NCI-H526 treated with DMSO at 0.1 percent for 48 hours (cell line): ENCODE data around the gene SFT2D2.
"Not testable (repeated sequence)": the region's sequence is repeated elsewhere in the genome, so short reads cannot be mapped to it uniquely, and the experiment has no call there.

Experiments
- DNase-seq: peaks from one replicate; lab custom pipeline; 2025; lab: John Stamatoyannopoulos, UW

The SFT2D2 gene

DNA sequence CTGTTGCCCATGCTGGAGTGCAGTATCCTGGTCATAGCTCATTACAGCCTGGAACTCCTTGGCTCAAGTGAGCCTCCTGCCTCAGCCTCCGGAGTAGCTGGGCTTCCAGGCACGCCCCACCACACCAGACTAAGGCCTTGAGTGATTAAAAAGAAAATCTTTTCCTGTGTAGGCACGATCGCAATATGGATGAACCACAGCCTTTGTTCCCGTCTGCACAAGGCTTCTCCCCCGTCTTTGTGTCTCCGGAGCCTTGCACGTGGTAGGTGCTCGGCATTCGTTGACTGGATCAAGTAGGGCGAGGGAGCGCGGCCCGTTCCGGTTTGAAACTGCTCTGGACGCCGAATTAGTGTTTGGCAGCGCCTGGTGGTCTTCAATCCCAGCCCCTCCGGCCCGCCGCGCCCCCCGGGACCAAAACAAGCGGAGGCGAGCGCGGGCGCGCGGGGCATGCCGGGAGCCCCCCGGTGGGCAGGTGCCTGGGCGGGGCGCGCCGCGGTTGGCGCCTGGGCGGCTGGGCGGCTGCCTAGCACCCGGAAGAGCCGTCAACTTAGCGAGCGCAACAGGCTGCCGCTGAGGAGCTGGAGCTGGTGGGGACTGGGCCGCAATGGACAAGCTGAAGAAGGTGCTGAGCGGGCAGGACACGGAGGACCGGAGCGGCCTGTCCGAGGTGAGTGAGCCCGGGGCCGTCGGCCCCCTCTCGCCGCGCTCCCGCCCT lies at the start of gene SFT2D2:
SFT2D2 (plus strand) TSS at position 529 of the 715 bp plus-strand sequence; CDS start at position 605, 76 bp downstream.
- DNase-seq = peak; percentile 93

DNA sequence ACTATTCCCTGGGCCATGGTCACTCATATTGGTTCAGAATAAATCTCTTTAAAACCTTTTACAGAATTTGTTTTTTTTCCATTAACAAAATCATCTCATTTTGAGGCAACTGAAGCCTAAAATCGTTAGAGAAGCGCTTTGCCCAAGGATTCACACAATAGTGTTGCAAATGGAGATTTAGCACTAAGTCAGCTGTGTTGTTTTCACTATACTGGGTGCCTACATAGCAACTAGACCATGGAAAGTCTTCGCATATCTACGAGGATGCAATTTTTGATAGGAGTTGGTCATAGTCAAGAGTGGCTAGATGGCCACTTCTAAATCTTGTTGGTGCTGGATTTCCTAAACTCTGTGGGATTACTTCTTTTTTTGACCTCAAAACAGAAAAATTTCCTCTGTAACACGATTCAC lies 47.6 kb upstream of the SFT2D2 start:
- no peak for DNase-seq

DNA sequence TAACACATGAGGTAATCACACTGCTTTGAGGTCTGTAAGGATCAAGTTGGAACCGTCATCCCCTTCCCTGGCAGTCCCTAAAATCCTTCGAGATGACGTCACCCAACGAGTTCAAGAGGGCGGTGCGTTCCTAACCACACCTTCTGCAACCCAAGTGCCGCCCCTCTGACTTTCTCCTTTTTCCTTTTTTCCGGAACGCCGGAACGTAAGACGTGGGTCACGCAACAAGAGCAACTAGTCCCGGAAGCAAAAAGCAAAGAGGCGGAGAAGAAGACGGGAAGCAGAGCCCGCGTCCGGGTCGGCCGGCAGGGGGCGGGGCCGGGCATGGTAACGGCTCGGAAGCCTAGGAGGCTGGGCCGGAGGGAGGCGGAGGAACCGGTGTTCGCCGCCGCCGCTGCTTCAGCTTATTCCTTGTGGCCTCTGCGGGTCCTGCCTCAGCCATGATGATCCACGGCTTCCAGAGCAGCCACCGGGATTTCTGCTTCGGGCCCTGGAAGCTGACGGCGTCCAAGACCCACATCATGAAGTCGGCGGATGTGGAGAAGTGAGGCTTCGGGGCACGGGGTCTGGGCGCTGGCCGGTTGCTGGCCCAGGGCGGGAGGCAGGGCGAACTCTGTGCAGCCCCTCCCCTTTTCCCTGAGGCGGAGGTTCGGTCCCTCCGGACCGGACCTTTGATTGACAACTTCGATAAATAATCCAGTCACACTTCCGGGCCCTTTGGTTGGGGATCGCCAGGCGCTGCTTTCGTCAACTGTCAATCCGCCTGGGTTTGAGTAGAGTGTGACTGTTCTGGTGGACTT lies 47.0 kb upstream of the SFT2D2 start, which contains the start of gene TIPRL:
TIPRL (plus strand) TSS at position 325 of the 800 bp plus-strand sequence; CDS start at position 441, 116 bp downstream.
- DNase-seq = peak; percentile 99

GRCh38 chr1:168179438-168180147 lies 46.2 kb upstream of the SFT2D2 start:
- peak; percentile 67 for DNase-seq

- no peak for DNase-seq
Observed at GRCh38 chr1:168180148-168180524, 45.7 kb upstream of the SFT2D2 start.

- not testable (repeated sequence) for DNase-seq
Observed at GRCh38 chr1:168181063-168181720, 44.6 kb upstream of the SFT2D2 start.

GRCh38 chr1:168187177-168187576 lies 38.6 kb upstream of the SFT2D2 start:
- DNase-seq = no peak

- DNase-seq = no peak
Observed at GRCh38 chr1:168190403-168190802, 35.4 kb upstream of the SFT2D2 start.

- DNase-seq = no peak
Observed at GRCh38 chr1:168195199-168196135, 30.3 kb upstream of the SFT2D2 start.

DNA sequence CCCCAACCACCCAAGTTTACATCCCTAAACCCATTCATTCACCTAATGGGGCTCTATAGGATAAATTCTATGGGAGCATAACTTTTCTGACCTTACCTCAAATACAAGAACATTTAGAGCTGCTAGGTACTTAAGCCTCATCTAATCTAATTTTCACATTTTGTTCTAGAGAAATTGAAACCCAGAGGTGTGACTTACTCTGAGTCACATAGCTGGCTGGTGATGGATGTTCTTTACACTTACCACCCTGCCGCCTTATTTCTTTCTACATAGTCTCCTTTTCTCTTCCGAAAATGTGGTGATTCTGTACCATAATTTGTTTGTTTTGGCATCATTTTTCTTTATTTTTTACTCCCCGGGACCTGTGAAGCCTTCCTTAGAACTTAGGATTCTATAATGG lies 26.7 kb upstream of the SFT2D2 start:
- DNase-seq = no peak

DNA sequence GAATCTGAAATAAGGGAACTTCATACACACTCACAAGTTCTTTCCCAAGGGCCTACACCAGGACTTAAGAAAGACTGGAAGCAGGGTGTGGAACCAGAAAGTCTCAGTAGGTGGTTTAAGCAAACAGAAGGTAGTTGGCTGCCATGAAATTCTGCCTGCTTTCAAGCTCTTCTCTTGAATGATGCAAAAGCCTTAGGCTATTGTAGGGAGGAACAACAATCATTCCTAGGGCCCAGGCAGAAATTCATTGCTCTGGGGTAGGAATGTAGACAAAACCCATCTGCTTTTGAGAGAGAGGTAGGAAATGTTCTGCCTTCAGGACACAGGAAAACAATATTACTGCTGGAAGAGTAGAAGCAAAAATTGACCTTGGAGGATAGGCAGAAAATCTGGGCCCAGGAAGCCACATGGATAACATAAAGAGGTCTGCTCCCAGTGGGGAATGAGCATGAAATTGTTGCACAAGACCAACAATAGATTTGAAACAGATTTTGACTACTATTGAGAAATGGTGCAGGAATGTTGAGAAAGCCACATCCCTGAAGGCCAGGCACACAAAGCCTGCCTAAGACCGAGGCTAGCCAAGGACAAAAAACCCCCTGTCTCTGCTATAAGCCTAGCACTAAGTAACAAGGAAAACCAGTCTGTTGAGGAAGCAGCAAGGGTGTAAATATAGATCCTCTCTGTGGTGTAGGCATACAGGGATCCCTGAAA lies 22.7 kb upstream of the SFT2D2 start:
- DNase-seq = no peak

GRCh38 chr1:168206111-168206510 lies 19.7 kb upstream of the SFT2D2 start:
- no peak for DNase-seq

DNA sequence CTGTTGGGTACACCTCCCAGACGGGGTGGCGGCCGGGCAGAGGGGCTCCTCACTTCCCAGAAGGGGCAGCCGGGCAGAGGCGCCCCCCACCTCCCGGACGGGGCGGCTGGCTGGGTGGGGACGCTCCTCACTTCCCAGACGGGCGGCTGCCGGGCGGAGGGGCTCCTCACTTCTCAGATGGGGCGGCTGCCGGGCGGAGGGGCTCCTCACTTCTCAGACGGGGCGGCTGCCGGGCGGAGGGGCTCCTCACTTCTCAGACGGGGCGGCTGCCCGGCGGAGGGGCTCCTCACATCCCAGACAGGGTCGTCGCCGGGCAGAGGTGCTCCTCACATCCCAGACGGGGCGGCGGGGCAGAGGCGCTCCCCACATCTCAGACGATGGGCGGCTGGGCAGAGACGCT lies 18.1 kb upstream of the SFT2D2 start:
- not testable (repeated sequence) for DNase-seq

GRCh38 chr1:168210312-168210711 lies 15.5 kb upstream of the SFT2D2 start:
- no peak for DNase-seq

GRCh38 chr1:168213349-168213748 lies 12.5 kb upstream of the SFT2D2 start:
- DNase-seq = no peak

DNA sequence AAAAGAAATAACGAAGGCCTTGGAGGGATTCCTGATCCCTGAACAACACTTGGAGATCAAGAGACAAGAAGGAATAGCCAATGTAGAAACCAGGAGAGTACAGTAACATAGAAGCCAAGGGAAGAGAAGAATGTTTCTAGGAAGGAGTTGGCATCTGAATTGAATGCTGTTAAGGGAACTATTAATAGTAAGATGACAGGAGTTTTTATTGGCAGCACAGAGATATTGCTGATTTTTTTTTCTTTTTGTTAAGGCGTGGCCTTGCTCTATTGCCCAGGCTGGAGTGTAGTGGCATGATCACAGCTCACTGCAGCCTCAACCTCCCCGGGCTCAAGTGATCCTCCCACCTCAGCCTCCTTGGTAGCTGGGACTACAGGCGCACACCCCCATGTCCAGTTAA lies 9.6 kb upstream of the SFT2D2 start:
- DNase-seq = no peak

- DNase-seq = no peak
Observed at GRCh38 chr1:168217664-168218063, 8.1 kb upstream of the SFT2D2 start.

- no peak for DNase-seq
Observed at GRCh38 chr1:168218658-168219057, 7.1 kb upstream of the SFT2D2 start.

- no peak for DNase-seq
Observed at GRCh38 chr1:168220470-168220871, 5.3 kb upstream of the SFT2D2 start.

GRCh38 chr1:168221275-168221674 lies 4.5 kb upstream of the SFT2D2 start:
- DNase-seq = no peak
